PC-3 (cell line): ENCODE data around the gene LCE7A. TPM values are rescaled to one million over a fixed set of nuclear protein-coding genes. Genes with fewer than 3 reads are reported as not detected.

ENCODE experiments used
- ATAC-seq: fragments of 200-7000 bp; cut with Tn5 transposase; 2 replicates; pipeline ENCODE4 v1.9.1; 2020; ENCODE audit warnings: mild to moderate bottlenecking, moderate library complexity
- BruUV-seq: library from RNA; stranded (reverse); fragments of 400-500 nt; replicated peaks from 2 replicates; lab custom pipeline; 2021; lab: Mats Ljungman, UMichigan
- CTCF ChIA-PET: fragments of 300-600 bp; sonication (Branson Sonifier 250); formaldehyde crosslinking; loops from one replicate; lab custom pipeline; 2022; ENCODE audit warnings: antibody characterized with exemption; lab: Charles Lee
- POLR2A ChIA-PET: fragments of 300-600 bp; sonication (Branson Sonifier 250); formaldehyde crosslinking; loops from one replicate; lab custom pipeline; 2022; ENCODE audit warnings: antibody characterized with exemption; ENCODE audit not compliant: unreplicated experiment; lab: Charles Lee
- DNase-seq: peaks from one replicate; pipeline ENCODE4 v3.0.0-alpha.2; 2015
- H2AFZ ChIP-seq: fragments of 300-600 bp; sonication (generic); 2 replicates; pipeline ENCODE4 v1.6.0; 2016; ENCODE audit warnings: antibody characterized with exemption, low read length
- H3F3A ChIP-seq: fragments of 300-600 bp; sonication (generic); one replicate; pipeline ENCODE4 v1.6.0; 2017; ENCODE audit warnings: antibody characterized with exemption, low read length, control low read depth, mild to moderate bottlenecking; ENCODE audit not compliant: unreplicated experiment
- H3K27ac ChIP-seq: fragments of 300-600 bp; sonication (generic); 2 replicates; pipeline ENCODE4 v1.5.1; 2016; ENCODE audit warnings: mild to moderate bottlenecking, low read length
- H3K27me3 ChIP-seq: fragments of 300-600 bp; sonication (generic); 2 replicates; pipeline ENCODE4 v1.6.1; 2016; ENCODE audit warnings: low read length, mixed read lengths
- H3K36me3 ChIP-seq: fragments of 300-600 bp; sonication (generic); 2 replicates; pipeline ENCODE4 v1.6.1; 2016; ENCODE audit warnings: low read depth, mixed run types, low read length, mixed read lengths
- H3K4me1 ChIP-seq: fragments of 300-600 bp; sonication (generic); 2 replicates; pipeline ENCODE4 v1.5.1; 2016; ENCODE audit warnings: low read length; ENCODE audit not compliant: insufficient read depth
- H3K4me2 ChIP-seq: fragments of 300-600 bp; sonication (generic); 2 replicates; pipeline ENCODE4 v1.6.0; 2016; ENCODE audit warnings: low read length
- H3K4me3 ChIP-seq: fragments of 300-600 bp; sonication (generic); 2 replicates; pipeline ENCODE4 v1.5.1; 2016; ENCODE audit warnings: mild to moderate bottlenecking, low read length, mixed read lengths
- H3K79me2 ChIP-seq: fragments of 300-600 bp; sonication (generic); 2 replicates; pipeline ENCODE4 v1.6.1; 2017; ENCODE audit warnings: low read length, mixed read lengths
- H3K9ac ChIP-seq: fragments of 300-600 bp; sonication (generic); 2 replicates; pipeline ENCODE4 v1.6.0; 2016; ENCODE audit warnings: mild to moderate bottlenecking, low read length
- H3K9me2 ChIP-seq: fragments of 300-600 bp; sonication (generic); replicated peaks from 2 replicates; pipeline ENCODE4 v1.6.1; 2016; ENCODE audit warnings: mixed run types, low read length, mixed read lengths
- H3K9me3 ChIP-seq: fragments of 300-600 bp; sonication (generic); 2 replicates; pipeline ENCODE4 v1.6.1; 2016; ENCODE audit warnings: low read length, mixed read lengths
- H4K20me1 ChIP-seq: fragments of 300-600 bp; sonication (generic); 2 replicates; pipeline ENCODE4 v1.6.1; 2016; ENCODE audit warnings: low read length, mixed read lengths
- EZH2 ChIP-seq: fragments of 300-600 bp; sonication (generic); IDR thresholded peaks from one replicate; pipeline ENCODE4 v1.6.1; 2017; ENCODE audit warnings: antibody characterized with exemption, mild to moderate bottlenecking, low read length; ENCODE audit not compliant: unreplicated experiment
- EZH2phosphoT487 ChIP-seq: fragments of 300-600 bp; sonication (generic); IDR thresholded peaks from 2 replicates; pipeline ENCODE4 v1.6.1; 2018; ENCODE audit warnings: mild to moderate bottlenecking, antibody characterized with exemption, low read length, borderline replicate concordance
- intact Hi-C: fragments of 100-400 bp; cut with micrococcal nuclease; formaldehyde crosslinking; loops from 2 replicates; pipeline ENCODE4 v1.9.0; 2023
- total RNA-seq: library from RNA; depleted of rRNA; stranded (reverse); fragments of >200 nt; gene quantifications from 2 replicates; pipeline ENCODE4 v1.2.3, GENCODE V29; 2014
- TF ChIP-seq, protein P1 (sequence below): fragments of 300-600 bp; sonication (generic); conservative IDR thresholded peaks from 2 replicates; pipeline ENCODE4 v1.5.1; 2017; ENCODE audit warnings: antibody characterized with exemption, low read depth, mild to moderate bottlenecking, low read length

The LCE7A gene
- total RNA-seq, 1 experiment from 2014 or later: not detected

- BruUV-seq: no TSS peak
- peak; percentile 29 for DNase-seq
- Histone ChIP-seq H3K9me3 (no peaks in the 10 kb centered on the region), H3K9me2 (no peaks in the 10 kb centered on the region), H3K4me2 (no peak overlapping the region), H3K36me3 (no peaks in the 10 kb centered on the region), H3K4me3 (no peak overlapping the region), H3K4me1 (no peaks in the 10 kb centered on the region), H3K79me2 (no peaks in the 10 kb centered on the region), H3F3A (no peaks in the 10 kb centered on the region), H3K9ac (no peak overlapping the region), H2AFZ (no peak overlapping the region), H4K20me1 (no peaks in the 10 kb centered on the region), H3K27ac (no peak overlapping the region), H3K27me3 (peaks cover 21% of the 10 kb centered on the region)
- ChIA-PET CTCF (no interaction called here), POLR2A (no interaction called here)
- ATAC-seq: no peak
- TF ChIP-seq EZH2 (no peak), EZH2phosphoT487 (no peak)
- TF ChIP-seq, protein P1, sequence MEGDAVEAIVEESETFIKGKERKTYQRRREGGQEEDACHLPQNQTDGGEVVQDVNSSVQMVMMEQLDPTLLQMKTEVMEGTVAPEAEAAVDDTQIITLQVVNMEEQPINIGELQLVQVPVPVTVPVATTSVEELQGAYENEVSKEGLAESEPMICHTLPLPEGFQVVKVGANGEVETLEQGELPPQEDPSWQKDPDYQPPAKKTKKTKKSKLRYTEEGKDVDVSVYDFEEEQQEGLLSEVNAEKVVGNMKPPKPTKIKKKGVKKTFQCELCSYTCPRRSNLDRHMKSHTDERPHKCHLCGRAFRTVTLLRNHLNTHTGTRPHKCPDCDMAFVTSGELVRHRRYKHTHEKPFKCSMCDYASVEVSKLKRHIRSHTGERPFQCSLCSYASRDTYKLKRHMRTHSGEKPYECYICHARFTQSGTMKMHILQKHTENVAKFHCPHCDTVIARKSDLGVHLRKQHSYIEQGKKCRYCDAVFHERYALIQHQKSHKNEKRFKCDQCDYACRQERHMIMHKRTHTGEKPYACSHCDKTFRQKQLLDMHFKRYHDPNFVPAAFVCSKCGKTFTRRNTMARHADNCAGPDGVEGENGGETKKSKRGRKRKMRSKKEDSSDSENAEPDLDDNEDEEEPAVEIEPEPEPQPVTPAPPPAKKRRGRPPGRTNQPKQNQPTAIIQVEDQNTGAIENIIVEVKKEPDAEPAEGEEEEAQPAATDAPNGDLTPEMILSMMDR: no peak
- intact Hi-C loops: no loop called here
Observed at GRCh38 chr1:152817309-152817708, 42.5 kb upstream of the LCE7A start.

DNA sequence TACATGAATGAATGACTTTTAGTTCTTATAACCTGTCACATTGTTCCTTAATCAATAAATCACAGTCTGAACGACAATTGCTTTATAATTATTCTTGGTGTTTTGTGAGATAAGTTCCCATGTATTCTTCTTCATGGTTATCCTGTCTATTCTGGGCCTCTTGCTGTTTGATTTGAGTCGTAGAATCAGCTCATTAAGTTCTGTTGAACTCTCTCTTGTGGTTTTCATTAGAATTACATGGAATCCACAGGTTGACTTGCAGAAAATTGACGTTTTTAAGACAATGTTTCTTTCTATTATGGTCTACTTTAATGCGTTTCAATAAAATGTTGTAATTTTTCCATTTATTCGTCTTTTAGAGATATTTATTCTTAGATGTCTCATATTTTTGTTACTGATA, 36.5 kb upstream of the LCE7A start:
- no peaks in the 10 kb centered on the region for H3F3A ChIP-seq
- no peak overlapping the region for H3K4me3 ChIP-seq
- no peak overlapping the region for H3K4me2 ChIP-seq
- CTCF ChIA-PET: no interaction called here
- BruUV-seq: no TSS peak
- no peak overlapping the region for H3K27ac ChIP-seq
- intact Hi-C loops: no loop called here
- H3K27me3 ChIP-seq: peaks cover 54% of the 10 kb centered on the region
- TF ChIP-seq, protein P1: no peak
- no peak for TF ChIP-seq EZH2phosphoT487
- TF ChIP-seq EZH2: no peak
- no peaks in the 10 kb centered on the region for H3K79me2 ChIP-seq
- no peak overlapping the region for H2AFZ ChIP-seq
- H3K9me2 ChIP-seq: no peaks in the 10 kb centered on the region
- no peaks in the 10 kb centered on the region for H4K20me1 ChIP-seq
- no peaks in the 10 kb centered on the region for H3K36me3 ChIP-seq
- POLR2A ChIA-PET: no interaction called here
- DNase-seq (no peak), ATAC-seq (no peak)
- H3K4me1 ChIP-seq: no peaks in the 10 kb centered on the region
- H3K9ac ChIP-seq: no peak overlapping the region
- H3K9me3 ChIP-seq: no peaks in the 10 kb centered on the region

DNA sequence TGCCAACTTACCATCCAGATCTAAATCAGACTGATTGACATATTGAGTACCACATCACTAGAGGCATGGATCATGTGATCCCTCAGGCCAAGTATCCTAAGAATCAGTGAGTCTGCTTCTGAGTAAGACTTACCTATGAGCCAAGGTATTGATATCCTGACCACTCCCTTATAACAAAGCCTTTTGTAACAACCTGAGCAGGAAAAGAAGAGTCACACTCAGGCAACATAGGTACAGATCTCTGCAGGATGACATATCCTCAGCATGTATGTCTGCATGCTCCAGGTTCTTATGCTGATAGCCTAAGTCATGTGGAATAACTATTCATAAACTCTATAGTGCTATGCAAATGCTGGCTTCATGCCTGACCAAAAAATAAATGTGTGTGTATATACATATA, 34.8 kb upstream of the LCE7A start:
- BruUV-seq: no TSS peak
- Histone ChIP-seq H2AFZ (no peak overlapping the region), H4K20me1 (no peaks in the 10 kb centered on the region), H3K36me3 (no peaks in the 10 kb centered on the region), H3K9me2 (no peaks in the 10 kb centered on the region), H3K9ac (no peak overlapping the region), H3K4me2 (no peak overlapping the region), H3K9me3 (no peaks in the 10 kb centered on the region), H3K4me1 (no peaks in the 10 kb centered on the region), H3F3A (no peaks in the 10 kb centered on the region), H3K27ac (no peak overlapping the region), H3K27me3 (peaks cover 65% of the 10 kb centered on the region), H3K4me3 (no peak overlapping the region), H3K79me2 (no peaks in the 10 kb centered on the region)
- intact Hi-C loops: no loop called here
- TF ChIP-seq, protein P1: no peak
- TF ChIP-seq EZH2 (no peak), EZH2phosphoT487 (no peak)
- ChIA-PET POLR2A (no interaction called here), CTCF (no interaction called here)
- no peak for DNase-seq
- ATAC-seq: no peak
